ENCODE data around the gene HIGD1A. TPM values are rescaled to one million over a fixed set of nuclear protein-coding genes. Genes with fewer than 3 reads are reported as not detected.

HIGD1A gene
- total RNA-seq, 1 donor from 2014 or later: 91.6 TPM

DNA sequence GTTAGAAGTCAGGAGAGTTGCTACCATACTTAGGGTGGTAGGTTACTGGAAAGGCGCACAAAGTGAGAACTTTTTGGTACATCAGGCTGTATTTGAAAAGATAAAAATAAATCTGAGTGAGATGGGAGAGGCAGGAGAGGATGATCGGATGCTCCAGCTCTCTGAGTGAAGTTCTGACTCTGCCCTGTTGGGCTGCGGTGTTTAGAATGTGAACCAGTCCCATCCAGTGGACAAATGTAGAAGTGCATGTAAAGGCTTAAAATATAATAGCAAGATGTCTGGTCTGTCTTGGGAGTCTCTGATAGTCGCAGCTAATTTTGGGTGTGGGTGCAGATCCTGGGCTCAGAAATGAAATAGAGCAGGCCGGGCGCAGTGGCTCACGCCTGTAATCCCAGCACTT is 35.3 kb upstream of the HIGD1A start:
- Mint-ChIP-seq H3K4me3 (no peak overlapping the region), H3K27me3 (no peaks in the 10 kb centered on the region), H3K36me3 (ENCODE audit: low read depth) (no peaks in the 10 kb centered on the region), H3K27ac (no peak overlapping the region), H3K4me1 (no peaks in the 10 kb centered on the region), H3K9me3 (no peaks in the 10 kb centered on the region)
- peak; percentile 78 for DNase-seq
- intact Hi-C loops (cut with micrococcal nuclease): loop anchor here (2.0 kb wide), 1 partner anchor 59 kb away; no protein-coding TSS in a partner anchor

DNA sequence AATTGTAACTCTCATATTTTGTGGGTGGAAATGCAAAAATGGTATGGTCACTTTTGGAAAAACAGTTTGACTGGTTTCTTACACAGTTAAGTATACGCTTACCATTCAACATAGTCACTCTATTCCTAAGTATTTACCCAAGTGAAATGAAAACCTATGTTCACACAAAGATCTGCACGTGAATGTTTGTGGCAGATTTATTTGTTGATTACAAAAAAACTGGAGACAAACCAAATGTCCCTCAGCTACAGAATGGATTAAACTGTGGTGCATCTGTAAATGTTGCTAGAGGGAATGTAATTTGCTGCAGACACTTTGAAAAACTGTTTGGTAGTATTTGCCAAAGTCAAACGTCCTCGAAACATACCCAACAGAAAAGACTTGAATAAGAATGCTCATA is 34.3 kb upstream of the HIGD1A start:
- Mint-ChIP-seq H3K36me3 (ENCODE audit: low read depth) (no peaks in the 10 kb centered on the region), H3K9me3 (no peaks in the 10 kb centered on the region), H3K4me1 (no peaks in the 10 kb centered on the region), H3K27me3 (no peaks in the 10 kb centered on the region), H3K4me3 (no peak overlapping the region), H3K27ac (no peak overlapping the region)
- intact Hi-C loops (cut with micrococcal nuclease): loop anchor here (2.0 kb wide), 1 partner anchor 58 kb away; no protein-coding TSS in a partner anchor
- DNase-seq: no peak

DNA sequence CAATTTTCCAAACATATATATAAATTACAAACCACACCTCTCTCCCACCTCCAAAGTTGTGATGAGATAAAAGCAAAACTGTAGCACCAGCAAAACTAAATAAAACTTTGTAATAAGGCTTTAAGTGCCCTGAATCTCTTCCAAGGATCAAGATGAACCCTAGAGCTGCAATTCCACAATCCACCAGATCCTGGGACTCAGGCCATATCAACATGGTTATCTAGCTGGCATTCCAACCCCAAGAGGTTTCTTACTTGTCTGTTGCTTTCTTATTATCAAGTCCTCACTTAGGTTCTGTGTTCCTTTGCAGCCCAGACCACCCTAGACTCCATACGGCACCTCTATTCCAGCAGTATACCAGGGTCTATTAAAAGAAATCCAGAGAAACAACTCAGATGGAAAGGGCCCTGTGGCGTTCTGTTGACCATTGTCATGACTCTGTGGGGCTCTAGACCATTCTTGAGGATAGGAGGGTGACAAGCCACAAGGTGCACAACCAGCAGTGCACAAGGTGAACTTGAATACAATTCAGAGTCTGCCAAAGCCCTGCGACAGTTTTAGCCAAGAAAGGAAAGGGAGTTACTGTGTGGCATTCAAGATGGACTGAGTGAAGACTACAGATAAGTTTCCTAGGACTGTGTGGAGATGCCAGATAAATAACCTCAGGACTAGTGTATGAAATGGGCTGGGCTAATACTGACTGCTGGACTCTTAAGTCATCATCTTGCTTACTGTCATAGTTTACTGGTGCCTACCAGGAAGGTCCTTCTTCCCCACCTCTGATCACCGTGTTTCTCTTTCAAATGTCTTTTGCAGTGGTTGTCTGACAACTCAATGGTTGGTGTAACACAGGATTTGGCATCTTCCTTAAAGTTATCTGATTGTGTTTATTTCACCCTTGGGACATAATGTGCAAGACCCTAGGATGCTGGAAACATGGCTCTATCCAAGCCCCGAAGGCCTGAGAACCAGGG is 32.1 kb upstream of the HIGD1A start:
- Mint-ChIP-seq H3K27ac (no peak overlapping the region), H3K4me1 (peaks cover 3% of the 10 kb centered on the region), H3K9me3 (no peaks in the 10 kb centered on the region), H3K36me3 (ENCODE audit: low read depth) (no peaks in the 10 kb centered on the region), H3K4me3 (no peak overlapping the region), H3K27me3 (no peaks in the 10 kb centered on the region)
- DNase-seq: no peak
- intact Hi-C loops (cut with micrococcal nuclease): no loop called here

DNA sequence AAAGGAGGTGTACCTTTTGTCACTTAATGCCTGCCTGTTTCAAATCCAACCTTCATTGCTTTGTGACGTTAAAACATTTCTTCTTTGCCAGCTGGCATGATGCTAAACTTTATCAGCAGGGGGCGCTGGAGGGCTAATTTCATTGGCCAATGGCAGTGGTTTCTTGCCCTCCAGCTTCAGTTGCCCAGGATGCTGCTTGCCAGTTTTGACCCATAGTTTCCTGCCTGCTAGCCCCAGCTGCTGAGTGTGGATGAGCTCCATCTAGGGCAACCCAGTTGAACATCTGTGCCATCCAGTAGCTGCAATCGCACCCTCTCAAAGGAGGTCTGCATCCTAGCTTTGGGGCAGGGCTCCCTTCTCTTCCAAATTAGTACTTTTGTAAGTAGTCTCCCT is 27.0 kb upstream of the HIGD1A start:
- no peaks in the 10 kb centered on the region for H3K36me3 Mint-ChIP-seq (ENCODE audit: low read depth)
- H3K4me1 Mint-ChIP-seq: peaks cover 9% of the 10 kb centered on the region
- DNase-seq: peak; percentile 93
- H3K27me3 Mint-ChIP-seq: peaks cover 17% of the 10 kb centered on the region
- intact Hi-C loops (cut with micrococcal nuclease): loop anchor here (1.0 to 2.0 kb wide), 2 partner anchors 50 to 51 kb away; no protein-coding TSS in a partner anchor
- no peaks in the 10 kb centered on the region for H3K9me3 Mint-ChIP-seq
- no peak overlapping the region for H3K27ac Mint-ChIP-seq
- H3K4me3 Mint-ChIP-seq: no peak overlapping the region

DNA sequence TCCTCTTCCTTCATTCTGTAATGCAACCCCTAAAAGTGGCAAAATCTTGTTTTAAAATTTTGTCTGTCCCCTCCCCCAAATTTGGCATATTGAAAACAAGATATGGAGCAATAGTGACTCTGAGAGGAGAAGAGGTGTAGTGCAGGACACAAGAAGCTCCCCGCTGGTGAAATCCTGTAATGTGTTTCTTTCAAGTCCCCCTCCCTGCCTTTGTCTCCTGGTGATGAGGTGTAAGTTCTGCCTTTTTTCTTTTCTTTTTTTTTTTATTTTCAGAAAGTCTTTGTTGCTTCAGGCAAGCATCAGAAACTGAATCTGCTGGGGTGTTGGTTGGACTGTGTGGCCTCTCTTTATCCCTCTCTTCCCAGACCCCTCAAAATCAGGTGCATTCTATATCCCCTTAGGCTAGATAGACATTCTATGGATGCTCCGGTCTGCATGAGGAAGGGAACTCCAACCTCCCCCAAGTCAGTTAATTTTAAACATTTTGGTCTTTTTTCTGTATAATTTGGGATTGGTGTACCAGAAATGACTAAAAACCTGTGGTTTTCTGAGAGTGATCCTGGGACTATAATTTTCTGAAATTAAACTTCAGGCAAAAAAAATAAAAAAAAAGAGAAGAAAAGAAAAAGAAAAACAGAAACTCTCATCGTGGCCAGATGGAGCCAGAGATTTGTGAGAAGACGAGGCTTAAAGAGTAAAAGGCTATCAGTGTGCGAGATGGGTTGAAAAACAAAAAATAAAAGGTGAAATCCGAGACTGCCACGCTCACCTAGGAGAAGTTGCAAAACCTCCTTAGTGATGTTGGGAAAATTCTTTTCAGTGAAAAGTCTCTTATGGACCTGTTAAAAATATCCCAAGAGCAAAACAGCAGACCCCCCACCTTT is 26.4 kb upstream of the HIGD1A start:
- no peaks in the 10 kb centered on the region for H3K36me3 Mint-ChIP-seq (ENCODE audit: low read depth)
- no peak overlapping the region for H3K4me3 Mint-ChIP-seq
- H3K27ac Mint-ChIP-seq: no peak overlapping the region
- intact Hi-C loops (cut with micrococcal nuclease): loop anchor here (1.0 to 2.0 kb wide), 2 partner anchors 50 to 51 kb away; no protein-coding TSS in a partner anchor
- peaks cover 9% of the 10 kb centered on the region for H3K4me1 Mint-ChIP-seq
- DNase-seq: no peak
- peaks cover 21% of the 10 kb centered on the region for H3K27me3 Mint-ChIP-seq
- no peaks in the 10 kb centered on the region for H3K9me3 Mint-ChIP-seq

DNA sequence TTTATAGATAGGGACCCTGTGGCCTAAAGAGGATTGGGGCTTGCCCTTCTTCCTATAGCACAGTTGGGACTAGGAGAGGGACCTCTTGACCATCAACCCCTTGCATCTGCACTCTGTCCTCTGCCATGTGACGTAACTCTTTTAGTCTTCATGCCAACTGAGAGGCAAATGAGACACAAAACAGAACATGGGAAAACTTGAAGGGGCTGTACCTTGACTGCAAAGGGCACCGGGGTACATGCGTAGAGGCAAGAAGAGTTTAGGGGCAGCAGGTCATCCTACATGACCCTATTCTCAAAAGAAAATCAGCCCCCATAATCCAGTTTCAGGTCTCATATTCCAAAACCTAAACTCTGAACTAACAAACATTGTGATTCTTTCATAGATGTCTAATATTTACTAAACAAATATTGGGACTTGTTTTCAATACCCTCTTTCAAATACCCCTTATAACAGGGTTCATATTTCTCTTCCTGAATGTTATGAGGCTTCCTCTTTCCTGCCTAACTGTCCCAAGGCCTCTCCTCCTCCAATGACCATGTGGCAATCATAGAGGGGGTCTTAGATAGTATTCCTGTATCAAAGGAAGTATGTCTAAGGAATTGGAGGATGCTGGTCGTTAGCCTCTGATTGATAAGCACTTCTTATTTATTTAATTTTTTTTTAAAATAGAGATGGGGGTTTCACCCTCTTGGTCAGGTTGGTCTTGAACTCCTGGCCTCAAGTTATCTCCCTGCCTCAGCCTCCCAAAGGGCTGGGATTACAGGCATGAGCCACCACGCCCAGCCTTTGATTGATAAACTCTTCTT is 25.5 kb upstream of the HIGD1A start:
- DNase-seq: no peak
- intact Hi-C loops (cut with micrococcal nuclease): loop anchor here (2.0 kb wide), 1 partner anchor 49 kb away; no protein-coding TSS in a partner anchor
- Mint-ChIP-seq H3K36me3 (ENCODE audit: low read depth) (no peaks in the 10 kb centered on the region), H3K4me3 (no peak overlapping the region), H3K4me1 (peaks cover 9% of the 10 kb centered on the region), H3K27ac (no peak overlapping the region), H3K9me3 (no peaks in the 10 kb centered on the region), H3K27me3 (peaks cover 25% of the 10 kb centered on the region)

DNA sequence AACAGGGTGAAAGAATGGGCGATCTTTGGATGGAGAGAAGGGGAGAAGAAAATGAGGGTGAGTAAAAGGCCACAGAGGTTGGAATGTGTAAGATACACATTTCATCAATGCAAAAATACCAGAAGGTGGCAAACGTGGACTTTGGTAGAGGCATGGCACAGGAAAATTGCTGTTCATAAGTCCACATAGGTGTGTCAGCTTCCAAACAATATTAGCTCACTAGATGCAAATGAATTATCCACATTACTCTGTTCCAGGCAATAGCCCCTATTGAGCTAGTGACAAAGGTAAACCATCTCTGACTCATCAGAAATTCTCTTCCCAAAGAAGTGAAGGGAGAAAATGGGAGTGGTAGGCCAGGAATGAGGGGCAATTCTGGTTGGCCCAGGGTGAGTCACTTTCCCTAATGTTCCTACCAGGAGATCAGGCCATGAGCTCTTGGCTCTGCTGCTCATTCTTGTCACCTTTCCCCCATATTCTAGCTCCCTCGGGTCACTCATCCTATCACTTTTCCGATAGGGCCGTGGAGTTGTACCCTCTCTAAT is 24.9 kb upstream of the HIGD1A start:
- H3K27me3 Mint-ChIP-seq: peaks cover 25% of the 10 kb centered on the region

DNA sequence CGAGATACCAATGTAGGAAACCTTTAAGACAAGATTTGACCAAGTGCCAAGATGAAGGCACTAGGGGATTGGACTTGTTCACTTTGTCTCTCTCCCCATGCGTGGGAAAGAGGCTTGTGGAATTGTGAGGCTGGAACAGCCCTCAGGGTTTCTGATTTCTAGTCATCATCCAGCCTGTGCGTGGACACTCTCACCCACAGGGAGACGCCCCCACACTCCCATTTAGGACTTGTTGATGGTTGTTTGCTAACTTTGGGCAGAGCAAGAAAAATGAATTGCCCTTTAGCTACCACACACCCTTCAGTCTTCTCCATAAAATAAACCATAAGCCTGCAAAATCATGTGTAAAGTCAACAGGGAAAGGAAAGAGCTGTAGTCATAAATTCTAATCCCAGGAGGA is 23.4 kb upstream of the HIGD1A start:
- Mint-ChIP-seq H3K4me1 (peaks cover 11% of the 10 kb centered on the region), H3K27me3 (peaks cover 25% of the 10 kb centered on the region), H3K9me3 (no peaks in the 10 kb centered on the region), H3K4me3 (no peak overlapping the region), H3K27ac (no peak overlapping the region), H3K36me3 (ENCODE audit: low read depth) (no peaks in the 10 kb centered on the region)
- intact Hi-C loops (cut with micrococcal nuclease): no loop called here
- no peak for DNase-seq

More for the DNA sequence above, 24.9 kb upstream of the HIGD1A start:
- H3K9me3 Mint-ChIP-seq: no peaks in the 10 kb centered on the region
- no peak for DNase-seq
- intact Hi-C loops (cut with micrococcal nuclease): no loop called here
- no peaks in the 10 kb centered on the region for H3K36me3 Mint-ChIP-seq (ENCODE audit: low read depth)
- H3K4me3 Mint-ChIP-seq: no peak overlapping the region
- peaks cover 9% of the 10 kb centered on the region for H3K4me1 Mint-ChIP-seq
- H3K27ac Mint-ChIP-seq: no peak overlapping the region

DNA sequence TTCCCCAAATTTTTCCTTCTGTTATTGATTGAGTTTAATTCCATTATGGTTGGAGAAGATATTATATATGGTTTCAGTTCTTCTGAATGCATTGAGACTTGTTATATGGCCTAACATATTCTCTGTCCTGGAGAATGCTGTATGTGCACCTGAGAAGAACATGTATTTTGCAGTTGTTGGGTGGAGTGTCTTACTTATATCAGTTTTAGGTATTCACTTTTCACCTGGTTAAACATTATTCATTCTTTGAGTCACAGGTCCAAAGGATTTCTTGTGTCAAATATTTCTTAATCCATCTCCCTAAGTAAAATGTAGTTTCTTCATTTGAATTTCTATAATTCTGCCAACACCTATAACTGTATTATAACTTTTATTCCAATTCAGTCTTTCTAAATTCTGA is 22.7 kb upstream of the HIGD1A start:
- intact Hi-C loops (cut with micrococcal nuclease): no loop called here
- no peaks in the 10 kb centered on the region for H3K36me3 Mint-ChIP-seq (ENCODE audit: low read depth)
- DNase-seq: no peak
- no peak overlapping the region for H3K27ac Mint-ChIP-seq
- H3K4me1 Mint-ChIP-seq: peaks cover 11% of the 10 kb centered on the region
- no peaks in the 10 kb centered on the region for H3K9me3 Mint-ChIP-seq
- peaks cover 25% of the 10 kb centered on the region for H3K27me3 Mint-ChIP-seq
- no peak overlapping the region for H3K4me3 Mint-ChIP-seq

DNA sequence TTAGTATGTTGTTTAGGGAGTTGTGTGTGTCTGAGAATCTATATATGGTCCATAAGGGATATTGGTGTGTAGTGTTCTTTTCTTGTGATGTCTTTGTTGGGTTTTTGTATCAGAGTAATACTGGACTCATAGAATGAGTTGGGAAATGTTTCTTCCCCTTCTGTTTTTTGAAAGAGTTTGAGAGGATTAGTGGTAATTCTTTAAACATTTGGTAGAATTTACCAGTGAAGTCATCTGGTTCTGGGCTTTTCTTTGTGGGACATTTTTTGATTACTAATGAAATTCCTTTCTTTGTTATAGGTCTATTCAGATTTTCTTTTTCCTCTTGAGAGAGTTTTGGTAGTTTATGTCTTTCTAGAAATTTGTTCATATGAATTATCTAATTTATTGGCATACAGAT is 21.9 kb upstream of the HIGD1A start:
- H3K27me3 Mint-ChIP-seq: peaks cover 25% of the 10 kb centered on the region
- no peak overlapping the region for H3K4me3 Mint-ChIP-seq
- H3K36me3 Mint-ChIP-seq (ENCODE audit: low read depth): no peaks in the 10 kb centered on the region
- H3K27ac Mint-ChIP-seq: no peak overlapping the region
- DNase-seq: no peak
- no peaks in the 10 kb centered on the region for H3K9me3 Mint-ChIP-seq
- H3K4me1 Mint-ChIP-seq: peaks cover 5% of the 10 kb centered on the region
- intact Hi-C loops (cut with micrococcal nuclease): no loop called here

DNA sequence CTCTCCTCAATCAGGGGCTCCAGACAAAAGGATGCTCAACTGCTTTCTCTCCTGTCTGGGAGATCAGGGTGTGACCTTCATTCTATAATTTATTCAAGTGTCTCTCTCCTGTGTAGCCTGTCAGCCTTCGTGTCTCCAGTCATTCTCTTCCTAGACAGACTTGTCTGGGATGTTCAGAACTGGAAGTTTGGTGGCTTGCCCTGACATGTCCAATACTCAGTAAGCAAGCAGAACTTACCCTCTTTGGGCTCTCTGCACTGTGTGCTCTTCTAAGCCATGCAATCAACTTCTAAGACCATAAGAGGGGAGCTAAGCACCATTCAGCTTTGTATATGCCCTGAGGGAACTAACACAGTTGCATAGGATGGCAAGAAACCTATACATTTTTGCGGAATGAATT is 19.1 kb upstream of the HIGD1A start:
- Mint-ChIP-seq H3K27ac (no peak overlapping the region), H3K36me3 (ENCODE audit: low read depth) (no peaks in the 10 kb centered on the region), H3K9me3 (no peaks in the 10 kb centered on the region), H3K4me3 (no peak overlapping the region), H3K4me1 (peaks cover 2% of the 10 kb centered on the region), H3K27me3 (peaks cover 24% of the 10 kb centered on the region)
- DNase-seq: no peak
- intact Hi-C loops (cut with micrococcal nuclease): no loop called here

DNA sequence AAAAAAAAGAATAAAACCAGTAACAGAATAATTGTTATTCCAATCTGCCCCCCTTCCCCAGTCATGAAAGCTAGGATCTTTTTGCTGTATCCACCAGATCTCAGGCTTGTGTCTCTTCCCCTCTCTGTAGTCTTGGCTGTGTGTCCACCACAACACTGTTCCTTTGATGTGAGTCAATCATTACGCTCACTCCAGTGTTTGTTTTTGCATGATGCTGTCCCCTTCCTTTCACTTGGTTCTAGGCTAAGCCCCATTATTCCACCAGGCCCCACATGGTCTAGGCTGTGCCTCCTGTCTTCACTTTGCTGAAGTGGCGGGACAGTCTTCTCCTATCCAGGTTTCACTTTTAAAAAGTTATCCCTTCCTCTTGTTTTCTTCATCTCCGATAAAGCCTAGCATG is 18.5 kb upstream of the HIGD1A start:
- Mint-ChIP-seq H3K27ac (no peak overlapping the region), H3K36me3 (ENCODE audit: low read depth) (no peaks in the 10 kb centered on the region), H3K4me3 (no peak overlapping the region), H3K27me3 (peaks cover 23% of the 10 kb centered on the region), H3K9me3 (no peaks in the 10 kb centered on the region), H3K4me1 (peaks cover 2% of the 10 kb centered on the region)
- intact Hi-C loops (cut with micrococcal nuclease): no loop called here
- DNase-seq: no peak

DNA sequence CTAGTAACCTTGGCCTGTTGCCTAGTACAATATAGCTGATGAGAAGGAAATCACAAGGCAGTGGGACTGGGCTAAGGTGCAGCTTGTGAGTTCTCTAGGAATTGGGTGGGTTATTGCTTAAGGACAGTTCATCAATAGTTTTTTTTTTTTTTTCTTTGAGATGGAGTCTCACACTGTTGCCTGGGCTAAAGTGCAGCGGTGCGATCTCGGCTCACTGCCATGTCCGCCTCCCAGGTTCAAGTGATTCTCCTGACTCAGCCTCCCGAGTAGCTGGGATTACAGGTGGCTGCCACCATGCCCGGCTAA is 16.4 kb upstream of the HIGD1A start:
- Mint-ChIP-seq H3K27ac (no peak overlapping the region), H3K4me3 (no peak overlapping the region), H3K9me3 (no peaks in the 10 kb centered on the region), H3K36me3 (ENCODE audit: low read depth) (no peaks in the 10 kb centered on the region), H3K4me1 (peaks cover 2% of the 10 kb centered on the region), H3K27me3 (peaks cover 10% of the 10 kb centered on the region)
- DNase-seq: no peak
- intact Hi-C loops (cut with micrococcal nuclease): no loop called here
